CD4-positive, alpha-beta memory T cell (primary cell): ENCODE data around the gene SPACDR. TPM values are rescaled to one million over a fixed set of nuclear protein-coding genes. Genes with fewer than 3 reads are reported as not detected.
A peak's percentile ranks its signal among the peaks of the same experiment; 100 is the strongest.
"Not testable (repeated sequence)": the region's sequence is repeated elsewhere in the genome, so short reads cannot be mapped to it uniquely, and the experiment has no call there.

Source experiments
- CTCF ChIA-PET: fragments of 350-600 bp; sonication (Branson Sonifier 250); formaldehyde crosslinking; loops from one replicate; lab custom pipeline; 2021; ENCODE audit warnings: inconsistent platforms; ENCODE audit not compliant: partially characterized antibody; lab: Charles Lee
- POLR2A ChIA-PET: fragments of 350-600 bp; sonication (Branson Sonifier 250); formaldehyde crosslinking; loops from one replicate; lab custom pipeline; 2021; ENCODE audit not compliant: partially characterized antibody; lab: Charles Lee
- DNase-seq, 5 donors: peaks; one replicate each; pipeline versions ENCODE4 v3.0.0 to v3.0.0-alpha.2; 2020 to 2022; ENCODE audit warnings: mixed read lengths in 1 of 5
- H3K27ac ChIP-seq: one replicate; pipeline ENCODE4 v1.7.0; 2013; ENCODE audit warnings: low read depth, low read length
- H3K27me3 ChIP-seq: 2 replicates; pipeline ENCODE4 v1.7.0; 2013; ENCODE audit warnings: mild to moderate bottlenecking, low read length, moderate library complexity; ENCODE audit not compliant: insufficient read depth
- H3K36me3 ChIP-seq: 2 replicates; pipeline ENCODE4 v1.7.0; 2013; ENCODE audit warnings: mild to moderate bottlenecking, low read length, moderate library complexity; ENCODE audit not compliant: insufficient read depth
- H3K4me1 ChIP-seq: 2 replicates; pipeline ENCODE4 v1.7.0; 2013; ENCODE audit warnings: mild to moderate bottlenecking, low read length, moderate library complexity; ENCODE audit not compliant: insufficient read depth
- H3K4me3 ChIP-seq, 2 donors: one replicate each; pipeline ENCODE4 v1.7.0; 2013; ENCODE audit warnings: low read length in 2 of 2, mild to moderate bottlenecking in 1 of 2
- H3K9me3 ChIP-seq, 2 donors: one replicate each; pipeline ENCODE4 v1.7.0; 2013; ENCODE audit warnings: low read length in 2 of 2, control low read depth in 1 of 2; ENCODE audit not compliant: control insufficient read depth in 1 of 2
- H3K27ac Mint-ChIP-seq, 7 donors: one replicate each; pipeline ENCODE4 v1.8.0; 2020 to 2021; ENCODE audit warnings: mixed read lengths in 7 of 7, mild to moderate bottlenecking in 6 of 7, inconsistent platforms in 3 of 7, moderate library complexity in 3 of 7
- H3K27me3 Mint-ChIP-seq, 2 donors: one replicate each; pipeline ENCODE4 v1.8.0; 2020 to 2021; ENCODE audit warnings: mixed read lengths in 2 of 2
- H3K36me3 Mint-ChIP-seq, 2 donors: one replicate each; pipeline ENCODE4 v1.8.0; 2020 to 2021; ENCODE audit warnings: mixed read lengths in 2 of 2, inconsistent platforms in 1 of 2, mild to moderate bottlenecking in 1 of 2
- H3K4me1 Mint-ChIP-seq, 4 donors: one replicate each; pipeline ENCODE4 v1.8.0; 2020 to 2021; ENCODE audit warnings: mixed read lengths in 4 of 4, mild to moderate bottlenecking in 1 of 4
- H3K4me3 Mint-ChIP-seq, 8 donors: one replicate each; pipeline ENCODE4 v1.8.0; 2020 to 2021; ENCODE audit warnings: mixed read lengths in 8 of 8, mild to moderate bottlenecking in 7 of 8, moderate library complexity in 6 of 8, inconsistent platforms in 3 of 8
- H3K9me3 Mint-ChIP-seq, 8 donors: one replicate each; pipeline ENCODE4 v1.8.0; 2020 to 2021; ENCODE audit warnings: mixed read lengths in 8 of 8, mild to moderate bottlenecking in 5 of 8, inconsistent platforms in 3 of 8, moderate library complexity in 1 of 8
- intact Hi-C: fragments of 100-400 bp; cut with micrococcal nuclease; formaldehyde crosslinking; loops from one replicate; pipeline ENCODE4 v1.15.1; 2023
- polyA plus RNA-seq, 2 donors: library from polyadenylated mRNA; unstranded; fragments of 300-500 nt; fragmentation: Illumina TruSeq; gene quantifications; one replicate each; pipeline ENCODE4 v1.2.3, GENCODE V29; 2021
- total RNA-seq, 2 experiments: library from RNA; stranded (reverse); gene quantifications; one replicate each; pipeline ENCODE4 v1.2.3, GENCODE V29; 2021

The SPACDR gene
- total and polyA plus RNA-seq, 4 experiments from 2014 or later: 0.26 to 5.7 (median 2.5) TPM

DNA sequence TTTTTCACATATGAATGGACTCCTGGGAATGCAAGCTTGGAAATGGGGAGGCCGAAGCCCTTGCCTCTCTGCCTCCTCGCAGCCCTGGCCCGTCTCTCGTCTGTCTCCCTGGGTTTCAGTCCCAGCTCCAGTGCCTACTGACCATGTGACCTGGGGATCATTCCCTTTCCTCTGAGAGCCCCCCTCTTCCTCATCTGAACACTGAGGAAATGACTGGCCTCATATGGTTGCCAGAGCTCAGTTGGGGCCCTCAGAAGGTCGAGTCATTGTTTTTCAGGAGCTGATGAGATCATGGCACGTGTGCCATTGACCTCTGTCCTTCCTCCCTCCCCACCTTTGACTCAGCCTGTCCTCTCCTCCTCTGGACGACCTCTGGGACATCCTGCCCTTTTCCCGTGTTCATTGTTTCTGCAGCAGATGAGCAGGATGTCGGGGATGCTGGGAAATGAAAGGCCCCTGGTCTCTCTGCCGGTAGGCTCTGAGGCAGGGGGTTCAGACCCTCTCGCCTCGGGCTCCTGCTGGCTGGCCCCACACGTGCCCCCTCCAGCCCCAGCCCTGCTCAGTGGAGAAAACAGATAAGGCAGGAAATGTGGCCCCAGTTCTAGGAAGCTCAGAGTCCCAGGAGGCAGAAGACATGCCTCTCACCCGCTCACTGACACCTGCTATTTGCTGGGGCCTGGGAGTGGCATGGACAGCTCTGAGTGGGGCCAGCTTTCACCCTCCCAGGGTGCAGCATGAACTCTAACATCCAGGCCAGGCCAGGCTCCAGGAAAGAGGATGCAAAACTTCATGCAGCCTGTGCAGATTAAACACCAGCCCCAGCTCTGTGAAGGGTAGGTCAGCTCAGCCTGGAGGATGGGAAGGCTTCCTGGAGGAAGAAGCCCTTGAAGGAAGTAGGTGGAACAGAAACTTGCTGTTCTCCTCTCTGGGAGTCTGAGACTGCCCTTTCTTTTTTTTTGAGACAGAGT lies 19.5 kb downstream of the SPACDR start:
- Histone ChIP-seq H3K9me3 (no peaks in the 10 kb centered on the region), H3K36me3 (no peaks in the 10 kb centered on the region), H3K27me3 (no peaks in the 10 kb centered on the region), H3K4me3 (no peak overlapping the region), H3K4me1 (peaks cover 13% of the 10 kb centered on the region), H3K27ac (no peak overlapping the region)
- CTCF ChIA-PET: interaction anchor here (1.2 to 1.4 kb wide), 3 partner anchors 21 to 37 kb away, joined by 3 to 4 read pairs (median 3); no protein-coding TSS in a partner anchor
- DNase-seq: no peak
- no peaks in the 10 kb centered on the region for H3K9me3 Mint-ChIP-seq
- peak overlapping the region in 4 of 7 donors; percentile 46 to 52 (median 48) for H3K27ac Mint-ChIP-seq
- no peaks in the 10 kb centered on the region for H3K27me3 Mint-ChIP-seq
- H3K4me3 Mint-ChIP-seq: no peak overlapping the region
- POLR2A ChIA-PET: interaction anchor here (1.4 to 5.1 kb wide), 3 partner anchors 8 to 16 kb away, joined by 5 to 26 read pairs (median 11); partner anchors contain the start of genes MEPCE, PPP1R35 and ZCWPW1
- intact Hi-C loops: no loop called here
- H3K4me1 Mint-ChIP-seq: peaks cover 1 to 16% (median 5%) of the 10 kb centered on the region in 4 donors
- no peaks in the 10 kb centered on the region for H3K36me3 Mint-ChIP-seq

DNA sequence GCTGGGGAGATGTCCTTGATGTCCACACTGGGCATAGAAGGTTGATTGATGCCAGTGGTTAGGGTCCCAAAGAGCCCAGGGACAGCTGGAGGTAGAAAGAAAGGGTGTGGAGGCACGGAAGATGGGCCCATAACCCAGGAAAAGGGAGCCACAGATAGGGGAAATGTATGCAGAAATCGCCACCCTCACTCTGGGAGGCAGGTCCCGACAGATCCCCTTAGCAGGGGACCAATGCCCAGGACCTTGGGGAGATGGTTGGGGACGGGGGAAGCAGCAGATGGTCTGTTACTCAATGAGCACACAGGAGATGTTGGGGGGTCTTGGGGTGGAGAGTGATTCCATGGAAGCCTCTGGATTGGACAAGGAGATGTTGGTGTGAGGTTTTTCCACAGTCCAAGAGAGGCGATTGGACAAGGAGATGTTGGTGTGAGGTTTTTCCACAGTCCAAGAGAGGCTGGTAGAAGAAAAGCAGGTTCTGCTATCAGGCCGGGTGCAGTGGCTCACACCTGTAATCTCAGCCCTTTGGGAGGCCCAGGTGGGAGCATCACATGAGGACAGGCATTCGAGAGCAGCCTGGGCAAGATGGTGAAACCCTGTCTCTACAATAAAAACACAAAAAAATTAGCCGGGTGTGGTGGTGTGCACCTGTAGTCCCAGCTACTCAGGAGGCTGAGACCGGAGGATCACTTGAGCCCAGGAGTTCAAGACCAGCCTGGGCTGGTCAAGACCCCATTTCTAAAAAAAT lies 20.8 kb downstream of the SPACDR start:
- Mint-ChIP-seq H3K9me3 (no peaks in the 10 kb centered on the region), H3K27ac (peak overlapping the region in 3 of 7 donors; percentile 5 to 69 (median 65)), H3K36me3 (no peaks in the 10 kb centered on the region), H3K4me3 (peak overlapping the region in 1 of 8 donors; percentile 45), H3K27me3 (no peaks in the 10 kb centered on the region), H3K4me1 (peaks cover 1 to 16% (median 5%) of the 10 kb centered on the region in 4 donors)
- no peak overlapping the region for H3K27ac ChIP-seq
- H3K9me3 ChIP-seq: no peaks in the 10 kb centered on the region
- CTCF ChIA-PET: interaction anchor here (1.2 to 1.5 kb wide), 3 partner anchors 8 to 36 kb away, joined by 3 to 4 read pairs (median 4); no protein-coding TSS in a partner anchor
- peaks cover 13% of the 10 kb centered on the region for H3K4me1 ChIP-seq
- H3K27me3 ChIP-seq: no peaks in the 10 kb centered on the region
- intact Hi-C loops: no loop called here
- H3K4me3 ChIP-seq: no peak overlapping the region
- POLR2A ChIA-PET: interaction anchor here (1.4 to 5.1 kb wide), 2 partner anchors 12 to 14 kb away, joined by 5 to 26 read pairs; partner anchors contain the start of genes MEPCE and ZCWPW1
- H3K36me3 ChIP-seq: no peaks in the 10 kb centered on the region
- DNase-seq: no peak

DNA sequence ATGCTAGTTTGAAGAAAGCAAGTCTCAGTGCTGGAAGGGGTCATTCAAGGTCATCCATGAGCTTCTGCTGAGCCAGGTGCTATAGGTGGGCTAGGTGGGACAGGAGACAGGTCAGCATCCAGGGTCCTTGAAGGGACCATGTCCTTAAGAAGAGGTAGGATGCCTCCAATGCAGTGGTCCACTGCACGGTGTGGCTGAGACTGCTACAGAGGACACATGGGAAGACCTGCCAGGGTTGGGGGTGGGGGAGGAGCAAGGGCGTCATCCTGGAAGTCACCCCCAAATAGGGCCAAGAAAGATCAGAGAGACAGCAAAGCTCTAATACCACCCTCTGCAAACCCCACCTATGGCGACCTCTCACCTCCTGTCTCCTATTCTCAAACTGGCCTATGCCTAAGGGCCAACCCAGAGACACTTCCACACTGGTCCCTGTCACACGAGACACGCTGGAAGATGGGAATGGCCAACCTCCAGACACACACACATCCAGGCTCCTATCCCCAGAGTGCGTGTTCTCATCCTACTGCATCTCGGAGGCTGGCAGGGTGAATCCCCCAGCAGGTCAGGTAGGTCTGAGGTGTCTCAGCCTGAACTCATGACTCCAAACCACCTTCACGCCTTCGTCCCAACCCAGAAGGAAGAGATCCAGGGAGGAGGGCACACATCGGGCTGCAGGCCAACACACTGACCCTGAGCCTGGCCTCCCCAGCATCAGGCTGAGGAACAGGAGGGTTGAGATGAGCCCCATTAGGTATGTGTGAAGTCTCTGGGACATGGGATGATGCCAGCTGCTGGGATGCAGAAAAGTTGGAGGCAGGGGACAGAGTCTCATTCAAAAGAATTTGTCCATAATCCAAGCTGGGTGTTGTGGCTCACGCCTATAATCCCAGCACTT lies 22.2 kb downstream of the SPACDR start:
- Histone ChIP-seq H3K36me3 (no peaks in the 10 kb centered on the region), H3K27me3 (no peaks in the 10 kb centered on the region), H3K4me3 (no peak overlapping the region), H3K27ac (no peak overlapping the region), H3K9me3 (no peaks in the 10 kb centered on the region), H3K4me1 (peaks cover 16% of the 10 kb centered on the region)
- ChIA-PET CTCF (interaction anchor here (0.7 to 1.5 kb wide), 2 partner anchors 10 to 13 kb away, joined by 3 to 4 read pairs; no protein-coding TSS in a partner anchor), POLR2A (interaction anchor here (0.6 to 5.1 kb wide), 2 partner anchors 13 to 72 kb away, joined by 3 to 26 read pairs; partner anchors contain the start of genes MEPCE and ZCWPW1)
- H3K27ac Mint-ChIP-seq: peak overlapping the region in 1 of 7 donors; percentile 5
- DNase-seq: no peak
- H3K4me1 Mint-ChIP-seq: peaks cover 1 to 20% (median 5%) of the 10 kb centered on the region in 4 donors
- H3K36me3 Mint-ChIP-seq: no peaks in the 10 kb centered on the region
- intact Hi-C loops: no loop called here
- H3K4me3 Mint-ChIP-seq: no peak overlapping the region
- H3K9me3 Mint-ChIP-seq: no peaks in the 10 kb centered on the region
- H3K27me3 Mint-ChIP-seq: no peaks in the 10 kb centered on the region

DNA sequence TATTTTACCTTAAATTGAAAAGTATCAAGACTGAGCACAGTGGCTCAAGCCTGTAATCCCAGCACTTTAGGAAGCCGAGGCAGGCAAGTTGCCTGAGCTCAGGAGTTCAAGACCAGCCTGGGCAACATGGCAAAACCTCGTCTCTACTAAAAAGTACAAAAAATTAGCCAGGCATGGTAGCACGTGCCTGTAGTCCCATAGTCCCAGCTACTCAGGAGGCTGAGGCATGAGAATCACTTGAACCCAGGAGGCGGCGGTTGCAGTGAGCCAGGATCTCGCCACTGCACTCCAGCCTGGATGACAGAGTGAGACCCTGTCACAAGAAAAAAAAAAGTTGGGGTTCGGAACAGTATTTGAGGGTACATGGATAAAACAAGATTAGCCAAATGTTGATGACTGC lies 24.8 kb downstream of the SPACDR start:
- H3K27ac Mint-ChIP-seq: peak overlapping the region in 1 of 7 donors; percentile 27

DNA sequence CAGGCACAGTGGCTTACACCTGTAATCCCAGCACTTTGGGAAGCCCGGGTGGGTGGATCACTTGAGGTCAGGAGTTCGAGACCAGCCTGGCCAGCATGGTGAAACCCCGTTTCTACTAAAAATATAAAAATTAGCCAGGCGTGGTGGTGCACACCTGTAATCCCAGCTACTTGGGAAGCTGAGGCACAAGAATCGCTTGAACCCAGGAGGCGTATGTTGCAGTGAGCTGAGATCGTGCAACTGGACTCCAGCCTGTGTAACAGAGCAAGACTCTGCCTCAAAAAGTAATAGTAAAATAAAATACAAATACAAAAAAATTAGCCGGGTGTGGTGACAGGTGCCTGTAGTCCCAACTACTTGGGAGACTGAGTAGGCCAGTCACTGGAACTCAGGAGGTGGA lies 25.3 kb downstream of the SPACDR start:
- H3K9me3 Mint-ChIP-seq, H3K27ac ChIP-seq, H3K4me3 ChIP-seq, CTCF ChIA-PET, DNase-seq, H3K27me3 Mint-ChIP-seq, H3K27ac Mint-ChIP-seq, H3K9me3 ChIP-seq, H3K4me3 Mint-ChIP-seq, intact Hi-C loops, H3K27me3 ChIP-seq: not testable (repeated sequence)
- POLR2A ChIA-PET: interaction anchor here (1.3 to 7.0 kb wide), 3 partner anchors 10 to 146 kb away, joined by 4 to 74 read pairs (median 60); partner anchors contain the start of genes FBXO24, LRCH4, MEPCE and ZCWPW1
- Histone ChIP-seq H3K4me1 (peaks cover 23% of the 10 kb centered on the region), H3K36me3 (peaks cover 13% of the 10 kb centered on the region)
- H3K36me3 Mint-ChIP-seq: peaks cover 10 to 21% of the 10 kb centered on the region in 2 donors
- peaks cover 12 to 28% (median 18%) of the 10 kb centered on the region in 4 donors for H3K4me1 Mint-ChIP-seq

More for the DNA sequence above, 24.8 kb downstream of the SPACDR start:
- intact Hi-C loops, H3K4me3 ChIP-seq, H3K4me3 Mint-ChIP-seq, CTCF ChIA-PET, H3K9me3 Mint-ChIP-seq, H3K9me3 ChIP-seq, H3K36me3 ChIP-seq, H3K27me3 Mint-ChIP-seq, H3K27ac ChIP-seq, DNase-seq, H3K27me3 ChIP-seq: not testable (repeated sequence)
- peaks cover 19% of the 10 kb centered on the region for H3K4me1 ChIP-seq
- Mint-ChIP-seq H3K4me1 (peaks cover 9 to 24% (median 14%) of the 10 kb centered on the region in 4 donors), H3K36me3 (peaks cover 5 to 16% of the 10 kb centered on the region in 2 donors)
- POLR2A ChIA-PET: interaction anchor here (1.3 to 7.0 kb wide), 3 partner anchors 10 to 145 kb away, joined by 4 to 74 read pairs (median 60); partner anchors contain the start of genes FBXO24, LRCH4, MEPCE and ZCWPW1

DNA sequence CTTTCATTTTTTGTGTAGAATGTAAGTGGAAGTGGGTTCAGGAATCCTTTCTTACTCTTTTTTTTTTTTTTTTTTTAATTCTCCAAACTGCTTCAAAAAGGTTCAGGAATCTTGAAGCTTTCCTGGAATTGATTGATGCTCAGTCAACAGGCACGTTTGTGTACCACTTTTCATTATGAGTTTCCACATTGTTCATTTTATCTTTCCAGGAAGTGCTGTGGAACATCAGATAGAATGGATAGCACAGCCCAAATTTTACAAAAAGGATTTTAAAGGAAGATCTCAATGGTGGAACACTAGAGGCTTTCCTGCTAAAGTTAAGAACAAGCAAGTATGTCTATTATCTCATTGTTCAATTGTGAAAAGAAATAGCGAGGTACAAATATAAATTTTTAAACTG lies 25.9 kb downstream of the SPACDR start:
- CTCF ChIA-PET: interaction anchor here (0.7 to 1.2 kb wide), 4 partner anchors 15 to 206 kb away, joined by 3 to 5 read pairs (median 3); no protein-coding TSS in a partner anchor
- H3K4me1 ChIP-seq: peaks cover 27% of the 10 kb centered on the region
- H3K27me3 Mint-ChIP-seq: no peaks in the 10 kb centered on the region
- peaks cover 12 to 27% of the 10 kb centered on the region in 2 donors for H3K36me3 Mint-ChIP-seq
- H3K9me3 ChIP-seq: no peaks in the 10 kb centered on the region
- peaks cover 0 to 1% (median 0%) of the 10 kb centered on the region in 8 donors for H3K9me3 Mint-ChIP-seq
- POLR2A ChIA-PET: interaction anchor here (1.3 to 7.0 kb wide), 4 partner anchors 9 to 146 kb away, joined by 4 to 74 read pairs (median 34); partner anchors contain the start of genes FBXO24, LRCH4, MEPCE and ZCWPW1
- H3K4me3 Mint-ChIP-seq: peak overlapping the region in 2 of 8 donors; percentile 6 to 26
- H3K36me3 ChIP-seq: peaks cover 17% of the 10 kb centered on the region
- no peak overlapping the region for H3K27ac ChIP-seq
- H3K4me3 ChIP-seq: no peak overlapping the region
- no peaks in the 10 kb centered on the region for H3K27me3 ChIP-seq
- peaks cover 15 to 30% (median 22%) of the 10 kb centered on the region in 4 donors for H3K4me1 Mint-ChIP-seq
- peak overlapping the region in 3 of 7 donors; percentile 48 to 82 (median 64) for H3K27ac Mint-ChIP-seq
- intact Hi-C loops: no loop called here
- DNase-seq: no peak
